NCI-H2107 (cell line): ENCODE results near the gene PSAT1.

Source experiments
- DNase-seq: peaks from one replicate; lab custom pipeline; 2025; lab: John Stamatoyannopoulos, UW

Gene PSAT1

GRCh38 chr9:78365748-78366697, 69.1 kb downstream of the PSAT1 start:
- no peak for DNase-seq

GRCh38 chr9:78366827-78367226, 69.9 kb downstream of the PSAT1 start:
- no peak for DNase-seq

GRCh38 chr9:78368236-78368635, 71.3 kb downstream of the PSAT1 start:
- DNase-seq: no peak

- DNase-seq: no peak
These were observed 72.8 kb downstream of the PSAT1 start for GRCh38 chr9:78369639-78370219.

- DNase-seq: no peak
These were observed 74.1 kb downstream of the PSAT1 start for GRCh38 chr9:78370991-78371390.

GRCh38 chr9:78371981-78372380, 75.1 kb downstream of the PSAT1 start:
- DNase-seq: no peak
